Hindlimb muscle (tissue), 1 donor: ENCODE data around the gene LENG1. TPM values are rescaled to one million over a fixed set of nuclear protein-coding genes. Genes with fewer than 3 reads are reported as not detected.
A peak's percentile ranks its signal among the peaks of the same experiment; 100 is the strongest.

Experiments
- DNase-seq: peaks from one replicate; pipeline ENCODE4 v3.0.0-alpha.2; 2013
- polyA plus RNA-seq: library from polyadenylated mRNA; unstranded; fragments of 120-200 nt; gene quantifications from one replicate; pipeline ENCODE4 v1.2.1, GENCODE V29; 2013; ENCODE audit not compliant: insufficient read length

The LENG1 gene
- polyA plus RNA-seq, 1 donor, result 11.1 TPM

DNA sequence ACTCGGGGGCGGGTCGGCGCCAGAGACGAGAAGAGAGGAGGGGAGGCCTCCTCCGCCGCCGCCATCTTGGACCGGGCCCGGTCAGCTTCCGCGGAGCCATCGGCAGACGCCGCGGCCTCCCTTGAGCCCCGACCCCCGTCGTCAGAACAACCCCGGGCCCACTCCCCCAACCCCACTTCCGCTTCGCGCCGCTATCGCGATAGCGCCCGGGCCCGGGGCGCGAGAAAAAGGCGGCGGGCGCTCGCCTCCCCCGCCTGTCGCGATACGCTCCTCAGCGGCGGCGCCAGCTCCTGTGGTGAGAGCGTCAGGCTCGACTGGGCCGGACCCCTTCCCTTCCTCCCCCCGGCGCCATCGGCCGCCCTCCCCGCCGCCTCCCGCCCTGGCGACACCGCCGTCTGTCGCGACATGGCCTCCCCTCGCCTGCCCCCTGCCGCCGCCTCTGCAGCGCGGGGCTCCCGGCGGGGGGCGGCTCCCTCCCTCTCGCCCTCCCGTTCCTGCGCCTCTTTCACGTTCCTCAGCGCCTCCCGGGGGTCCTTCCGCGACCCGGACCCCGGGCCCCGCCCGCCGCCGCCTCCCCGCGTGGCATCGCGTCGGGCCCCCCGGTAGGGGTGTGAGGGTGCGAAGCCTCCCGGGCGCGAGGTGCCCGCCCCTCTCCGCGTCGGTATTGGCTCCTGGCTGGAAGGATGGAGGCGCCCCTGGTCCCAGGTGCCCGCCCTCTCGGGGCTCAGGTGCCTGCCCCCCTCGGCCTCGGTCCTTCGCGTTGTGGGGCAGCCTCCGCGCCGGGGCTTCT lies 21.6 kb downstream of the LENG1 start, which contains the start of gene CNOT3:
TSS of gene CNOT3 (plus strand) at position 64 of the 790 bp plus-strand sequence. CDS start 5,217 bp downstream, outside the sequence.
- DNase-seq, result no peak

DNA sequence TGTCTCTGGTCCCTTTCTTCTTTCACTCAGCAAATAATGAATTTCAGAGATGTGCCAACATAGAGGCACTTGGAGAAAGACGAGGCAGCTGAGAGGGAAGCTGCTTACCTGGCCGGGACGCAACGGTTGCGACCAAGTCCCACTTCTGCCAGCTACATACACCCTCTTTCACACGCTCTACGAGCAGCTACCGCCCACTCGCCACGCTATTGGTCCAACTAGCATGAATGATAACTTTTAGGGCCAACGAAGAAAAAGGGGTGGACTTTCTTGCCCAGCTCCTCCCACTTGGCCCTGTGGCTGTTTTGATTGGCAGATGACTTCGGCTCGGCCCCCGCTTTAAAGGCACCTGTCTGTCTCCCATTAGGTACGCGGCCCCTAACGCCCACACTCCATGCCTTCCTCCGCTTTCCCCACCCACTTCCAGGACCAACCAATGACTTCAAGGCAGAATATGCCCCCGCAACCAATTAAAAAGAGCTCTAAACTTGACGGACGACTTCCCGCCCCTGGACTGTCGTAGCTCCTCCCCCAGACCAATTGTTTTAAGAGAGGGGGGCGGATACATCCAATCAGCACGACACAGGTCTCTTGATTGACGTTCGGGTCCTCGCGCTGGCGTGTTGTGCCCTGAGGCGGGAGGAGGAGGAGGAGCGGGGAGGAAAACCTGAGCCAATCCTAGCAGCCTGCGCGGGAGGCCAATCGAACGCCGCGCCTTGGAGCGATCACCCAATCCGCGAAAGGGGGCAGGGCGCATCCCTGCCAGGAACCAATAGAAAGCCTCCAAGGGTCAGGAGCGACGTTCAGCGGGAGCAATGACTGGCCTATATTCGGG lies 22.4 kb downstream of the LENG1 start:
- DNase-seq, result peak; percentile 100

DNA sequence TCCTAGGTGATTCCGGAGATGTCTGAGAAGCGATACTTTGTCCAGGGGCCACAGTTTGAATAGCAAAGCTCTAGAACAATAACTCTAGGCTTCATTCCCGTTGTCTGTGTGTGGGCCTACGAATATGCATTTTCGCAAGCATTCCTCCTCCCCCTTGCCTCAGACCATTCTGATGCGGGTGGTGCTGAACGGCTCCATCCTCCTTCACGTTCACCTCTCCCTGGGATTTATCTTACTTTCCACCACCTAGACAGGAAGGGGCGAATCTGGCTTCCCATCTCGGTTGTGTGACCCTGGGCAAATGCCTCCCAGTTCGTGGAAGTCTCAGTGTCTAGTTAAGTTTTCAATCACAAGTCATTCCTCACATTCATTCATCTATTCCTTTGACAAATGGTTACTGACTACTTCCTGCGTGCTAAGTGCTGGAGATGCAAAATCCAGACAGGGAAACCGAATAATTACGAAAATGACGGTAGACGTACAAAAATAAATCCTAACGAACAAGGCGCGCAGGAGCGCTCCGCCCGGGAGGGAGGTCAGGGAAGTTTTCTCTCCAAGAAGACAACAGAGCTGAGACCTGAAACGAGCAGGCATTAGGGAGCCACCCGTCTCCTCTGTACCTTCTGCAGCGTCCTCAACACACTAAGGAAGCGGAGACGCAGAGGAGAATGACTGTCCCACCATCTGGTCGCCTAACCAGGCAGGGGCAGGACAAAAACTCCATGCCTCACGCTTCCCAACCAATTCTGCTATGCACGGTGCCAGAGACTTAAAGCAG lies 23.2 kb downstream of the LENG1 start:
- no peak for DNase-seq

- DNase-seq, result no peak
Measured at GRCh38 chr19:54133957-54134590, 25.4 kb downstream of the LENG1 start.

- peak; percentile 52 for DNase-seq
Measured at GRCh38 chr19:54133312-54133956, 26.1 kb downstream of the LENG1 start.

DNA sequence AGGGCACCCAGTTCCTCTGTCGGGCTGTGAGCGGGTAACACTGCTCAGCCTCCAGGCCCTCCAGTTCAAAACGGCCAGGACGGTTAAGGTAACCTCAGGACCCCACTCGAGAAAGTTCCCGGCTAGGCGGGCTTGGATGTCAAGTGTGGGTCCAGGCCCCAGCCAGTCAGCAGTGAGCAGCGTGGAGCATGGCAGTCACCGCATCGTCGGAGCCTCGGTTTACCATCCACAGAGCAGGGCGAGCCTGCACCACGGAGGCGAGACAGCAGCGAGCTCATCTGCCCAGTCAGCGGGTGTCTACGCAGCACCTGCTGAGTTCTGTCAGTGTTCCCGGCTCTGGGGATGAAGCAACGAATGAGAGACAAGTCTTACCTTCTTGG lies 29.9 kb downstream of the LENG1 start:
- no peak for DNase-seq

- DNase-seq, result no peak
Measured at GRCh38 chr19:54128796-54129616, 30.5 kb downstream of the LENG1 start.

GRCh38 chr19:54128441-54128725 lies 31.1 kb downstream of the LENG1 start:
- no peak for DNase-seq

DNA sequence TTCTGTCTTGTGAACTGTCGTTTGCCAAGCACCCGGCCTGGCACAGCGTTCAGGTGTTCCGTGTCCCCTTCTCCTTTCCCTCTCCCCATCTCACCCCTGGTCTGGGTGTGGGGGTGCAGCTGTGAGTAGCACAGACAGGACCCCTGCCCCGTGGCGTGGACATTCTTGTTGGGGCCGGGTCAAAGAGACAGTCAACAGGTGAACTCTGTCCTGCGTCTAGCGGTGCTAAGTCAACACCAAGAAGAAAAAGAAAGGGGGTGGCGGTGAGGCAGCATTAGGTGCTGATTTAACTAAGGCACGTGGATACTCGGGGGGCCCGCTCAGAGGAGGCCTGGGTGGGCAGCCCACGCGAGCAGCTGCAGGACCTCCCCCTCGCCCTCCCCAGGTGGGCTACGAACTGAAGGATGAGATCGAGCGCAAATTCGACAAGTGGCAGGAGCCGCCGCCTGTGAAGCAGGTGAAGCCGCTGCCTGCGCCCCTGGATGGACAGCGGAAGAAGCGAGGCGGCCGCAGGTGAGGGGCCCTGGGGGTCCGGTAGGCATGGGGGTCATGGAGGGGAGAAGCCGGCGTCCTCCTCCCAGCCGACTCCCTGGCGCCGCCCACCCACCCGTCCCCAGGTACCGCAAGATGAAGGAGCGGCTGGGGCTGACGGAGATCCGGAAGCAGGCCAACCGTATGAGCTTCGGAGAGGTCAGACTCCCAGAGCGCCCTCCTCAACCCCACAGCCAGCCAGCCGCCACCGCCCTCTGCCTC lies 31.7 kb downstream of the LENG1 start:
- DNase-seq, result no peak

DNA sequence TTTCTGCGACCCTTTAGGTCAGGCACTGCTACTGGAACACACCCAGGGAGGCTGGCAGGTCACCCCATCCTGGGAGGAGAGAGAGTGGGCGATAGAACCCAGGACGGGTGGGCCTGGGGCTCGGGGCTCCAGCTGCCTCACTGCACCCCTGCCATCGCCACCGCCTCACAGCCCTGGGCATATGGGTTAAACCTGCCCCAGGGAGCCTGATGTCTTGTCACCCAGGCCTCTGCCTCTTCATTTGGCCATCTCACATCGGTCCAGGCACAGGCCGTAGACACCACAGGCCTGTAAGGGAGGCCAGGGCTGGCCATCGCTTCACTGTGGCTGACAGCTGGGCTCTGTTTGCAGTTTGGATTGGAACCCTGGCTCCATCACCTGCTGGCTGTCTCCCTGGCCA lies 33.8 kb downstream of the LENG1 start:
- DNase-seq, result no peak

- DNase-seq, result no peak
Measured at GRCh38 chr19:54124393-54124792, 35.1 kb downstream of the LENG1 start.

- DNase-seq, result no peak
Measured at GRCh38 chr19:54123682-54124081, 35.8 kb downstream of the LENG1 start.

GRCh38 chr19:54121259-54121658 lies 38.3 kb downstream of the LENG1 start:
- no peak for DNase-seq

GRCh38 chr19:54115109-54116063 lies 44.1 kb downstream of the LENG1 start, which contains the start of the genes PRPF31 and TFPT:
PRPF31 (plus strand) TSS chr19:54115754; CDS start chr19:54118279, 2,525 bp downstream.
TFPT (minus strand) TSS chr19:54115657; CDS start chr19:54115269, 388 bp downstream.
- DNase-seq, result peak; percentile 98

GRCh38 chr19:54114340-54115108 lies 45.0 kb downstream of the LENG1 start:
- DNase-seq, result no peak

GRCh38 chr19:54109651-54110050 lies 49.9 kb downstream of the LENG1 start:
- DNase-seq, result no peak

- no peak for DNase-seq
Measured at GRCh38 chr19:54108496-54108895, 51.0 kb downstream of the LENG1 start.

- DNase-seq, result no peak
Measured at GRCh38 chr19:54107876-54108490, 51.5 kb downstream of the LENG1 start.
